ENCODE data around the gene SLC38A9.
A peak's percentile ranks its signal among the peaks of the same experiment; 100 is the strongest.

SLC38A9 gene

DNA sequence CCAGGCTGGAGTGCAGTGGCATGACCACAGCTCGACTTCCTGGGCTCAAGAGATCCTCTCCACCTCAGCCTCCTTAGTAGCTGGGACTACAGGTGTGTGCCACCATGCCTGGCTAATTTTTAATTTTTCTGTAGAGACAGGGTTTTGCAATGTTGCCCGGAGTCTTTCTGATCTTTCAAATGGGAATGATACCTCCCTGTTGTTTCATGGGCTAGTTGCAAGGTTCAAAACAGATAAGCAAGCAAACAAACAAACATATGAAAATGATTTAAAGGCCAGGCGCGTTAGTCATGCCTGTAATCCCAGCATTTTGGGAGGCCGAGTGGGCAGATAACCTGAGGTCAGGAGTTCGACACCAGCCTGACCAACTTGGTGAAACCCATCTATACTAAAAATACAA lies 132.1 kb downstream of the SLC38A9 start:
- DNase-seq (ENCODE audit: low spot score) = no peak

DNA sequence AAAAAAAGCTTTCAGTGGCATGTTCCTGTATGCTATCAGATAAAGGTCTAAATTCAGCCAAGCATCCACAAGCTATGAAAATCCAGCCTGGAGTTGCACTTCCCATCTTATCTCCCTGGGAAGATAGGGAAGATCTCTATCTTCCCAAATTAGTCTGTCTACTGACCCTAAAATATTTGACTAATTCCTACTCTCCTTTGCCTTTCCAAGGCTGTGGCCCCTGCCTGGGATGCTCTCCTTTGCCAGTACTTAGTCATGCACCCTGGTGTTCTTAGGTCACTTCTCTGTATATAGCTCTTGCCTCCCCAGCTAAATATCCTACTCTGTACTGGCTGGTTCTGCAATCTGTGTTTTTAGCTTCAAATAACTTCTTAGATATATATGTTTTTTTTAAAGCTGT lies 133.4 kb downstream of the SLC38A9 start:
- DNase-seq (ENCODE audit: low spot score) = no peak

DNA sequence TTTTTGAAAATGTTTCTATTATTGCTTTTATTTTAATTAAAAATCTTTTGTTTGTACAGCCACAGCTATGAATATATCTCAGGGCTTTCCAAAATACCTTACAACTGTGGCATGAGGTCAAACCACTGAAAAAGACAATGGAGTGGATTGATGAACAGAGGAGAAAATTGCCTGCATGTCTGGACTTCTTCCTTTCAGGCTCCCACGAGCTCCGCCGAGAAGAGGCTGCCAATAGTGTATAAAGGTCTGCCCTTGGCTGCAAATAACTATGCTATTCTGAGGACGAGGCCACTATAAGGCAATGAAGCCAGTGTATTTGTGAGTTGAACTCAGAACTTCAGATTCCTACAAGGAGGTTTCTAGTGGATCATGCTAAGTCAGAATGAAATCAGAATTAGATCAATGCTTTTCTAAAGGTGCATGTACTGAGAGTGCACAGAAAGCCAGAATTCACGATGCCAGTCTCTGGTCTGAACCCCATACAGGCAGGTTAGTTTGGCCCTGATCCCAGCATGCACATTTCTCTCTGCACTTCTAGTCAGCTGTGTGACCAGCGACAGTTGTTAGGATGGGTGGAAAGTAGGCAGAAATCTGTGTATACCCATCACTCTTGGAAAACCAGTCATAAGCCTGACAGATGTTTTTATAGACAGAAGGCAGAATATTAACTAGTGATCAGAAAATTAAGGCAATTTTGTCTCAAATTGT lies 134.6 kb downstream of the SLC38A9 start:
- peak; percentile 60 for DNase-seq (ENCODE audit: low spot score)

DNA sequence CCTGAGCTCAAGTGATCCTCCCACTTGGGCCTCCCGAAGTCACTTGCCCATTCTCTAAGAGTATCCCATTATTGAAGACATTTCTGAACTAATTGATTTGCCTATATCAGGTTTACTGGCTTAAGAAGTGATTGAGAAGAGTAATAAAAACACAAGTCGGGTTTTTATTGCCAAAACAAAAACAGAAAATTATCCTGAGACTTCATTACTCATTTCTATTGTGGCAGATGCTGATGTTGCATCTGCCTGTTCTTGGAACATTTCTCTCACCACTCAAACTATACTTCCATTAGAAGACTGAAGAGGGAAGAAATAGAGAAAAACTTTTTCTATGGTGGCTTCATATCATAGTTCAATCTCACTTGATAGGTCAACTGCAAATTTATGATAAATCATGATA lies 135.5 kb downstream of the SLC38A9 start:
- no peak for DNase-seq (ENCODE audit: low spot score)
